Hindlimb muscle (tissue), 1 donor: ENCODE measurements around the gene SLC16A10. TPM values are rescaled to one million over a fixed set of nuclear protein-coding genes. Genes with fewer than 3 reads are reported as not detected.
"Not testable (repeated sequence)": the region's sequence is repeated elsewhere in the genome, so short reads cannot be mapped to it uniquely, and the experiment has no call there.

Experiments used
- DNase-seq: peaks from one replicate; pipeline ENCODE4 v3.0.0-alpha.2; 2013
- polyA plus RNA-seq: library from polyadenylated mRNA; unstranded; fragments of 120-200 nt; gene quantifications from one replicate; pipeline ENCODE4 v1.2.1, GENCODE V29; 2013; ENCODE audit not compliant: insufficient read length

Gene SLC16A10
- polyA plus RNA-seq, 1 donor, result 7.6 TPM

- not testable (repeated sequence) for DNase-seq
These were observed 102.4 kb downstream of the SLC16A10 start for GRCh38 chr6:111189666-111190210.

- DNase-seq, result no peak
These were observed 103.3 kb downstream of the SLC16A10 start for GRCh38 chr6:111190637-111191036.

DNA sequence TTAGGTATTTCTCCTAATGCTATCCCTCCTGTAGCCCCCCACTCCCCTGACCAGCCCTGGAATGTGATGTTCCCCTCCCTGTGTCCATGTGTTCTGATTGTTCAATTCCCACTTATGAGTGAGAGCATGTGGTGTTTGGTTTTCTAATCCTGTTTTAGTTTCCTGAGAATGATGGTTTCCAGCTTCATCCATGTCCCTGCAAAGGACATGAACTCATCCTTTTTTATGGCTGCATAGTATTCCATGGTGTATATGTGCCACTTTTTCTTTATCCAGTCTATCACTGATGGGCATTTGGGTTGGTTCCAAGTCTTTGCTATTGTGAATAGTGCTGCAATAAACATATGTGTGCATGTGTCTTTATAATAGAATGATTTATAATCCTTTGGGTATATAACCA is 103.8 kb downstream of the SLC16A10 start:
- DNase-seq, result not testable (repeated sequence)

- DNase-seq, result no peak
These were observed 105.7 kb downstream of the SLC16A10 start for GRCh38 chr6:111192911-111193555.

DNA sequence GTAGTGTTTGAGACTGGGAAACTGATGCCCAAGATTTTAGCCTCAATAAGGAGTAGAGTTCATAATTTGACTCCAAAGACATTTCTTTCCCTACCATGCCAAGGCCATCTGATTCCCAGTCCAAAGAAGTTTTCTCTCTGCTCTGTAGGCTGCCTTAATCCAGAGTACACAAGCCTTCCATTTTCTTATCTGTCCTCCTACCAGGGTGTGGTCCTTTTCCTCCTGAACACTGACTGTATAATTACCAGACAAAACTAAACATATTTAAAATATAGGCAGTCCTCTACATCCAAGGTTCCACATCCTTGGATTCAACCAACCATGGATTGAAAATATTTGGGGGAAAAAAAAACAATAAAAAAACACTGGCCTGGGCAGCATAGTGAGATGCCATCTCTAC is 108.4 kb downstream of the SLC16A10 start:
- no peak for DNase-seq

GRCh38 chr6:111198841-111199240 is 111.5 kb downstream of the SLC16A10 start:
- no peak for DNase-seq

- no peak for DNase-seq
These were observed 112.6 kb downstream of the SLC16A10 start for GRCh38 chr6:111199935-111200334.

GRCh38 chr6:111200350-111201243 is 113.3 kb downstream of the SLC16A10 start:
- no peak for DNase-seq

GRCh38 chr6:111201244-111201554 is 113.9 kb downstream of the SLC16A10 start:
- DNase-seq, result no peak

DNA sequence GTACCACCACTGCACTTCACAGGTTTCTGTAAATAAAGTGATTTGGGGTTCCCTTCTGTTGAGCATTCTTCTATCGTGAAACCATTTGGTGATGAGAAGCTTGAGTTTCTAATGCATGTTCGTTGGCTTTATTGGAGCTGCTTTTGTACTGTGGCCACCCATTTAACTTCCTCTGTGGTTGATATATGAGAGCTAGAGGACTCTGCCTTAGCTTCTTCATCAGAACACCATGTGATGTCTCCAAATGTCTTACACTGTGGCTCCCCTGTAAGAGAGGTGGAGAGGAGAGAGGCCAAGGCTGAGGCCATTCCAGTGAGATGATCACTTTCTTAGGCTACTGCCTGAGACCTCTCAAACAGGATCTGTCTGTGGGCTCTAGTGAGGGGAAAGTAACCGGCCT is 114.5 kb downstream of the SLC16A10 start:
- DNase-seq, result no peak

- DNase-seq, result not testable (repeated sequence)
These were observed 116.2 kb downstream of the SLC16A10 start for GRCh38 chr6:111203539-111203938.

DNA sequence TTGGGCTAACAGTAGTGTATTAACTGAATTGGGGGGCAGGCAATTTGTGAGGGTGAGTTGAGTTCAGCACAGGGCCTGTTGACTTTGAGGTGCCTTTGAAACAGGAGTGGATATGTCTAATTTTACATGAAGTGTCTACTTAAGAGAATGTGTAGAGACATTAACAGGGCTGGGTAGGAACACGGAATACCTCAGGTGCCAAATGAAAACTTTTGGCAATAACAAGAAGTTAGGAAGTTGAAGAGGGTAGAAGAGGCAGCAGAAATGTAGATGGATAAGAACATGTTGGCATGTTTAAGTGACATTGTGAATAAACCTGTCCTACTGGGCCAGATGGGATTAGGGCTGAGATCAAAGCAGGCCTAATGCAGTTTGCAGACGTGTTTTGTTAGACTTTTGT is 117.0 kb downstream of the SLC16A10 start:
- no peak for DNase-seq

DNA sequence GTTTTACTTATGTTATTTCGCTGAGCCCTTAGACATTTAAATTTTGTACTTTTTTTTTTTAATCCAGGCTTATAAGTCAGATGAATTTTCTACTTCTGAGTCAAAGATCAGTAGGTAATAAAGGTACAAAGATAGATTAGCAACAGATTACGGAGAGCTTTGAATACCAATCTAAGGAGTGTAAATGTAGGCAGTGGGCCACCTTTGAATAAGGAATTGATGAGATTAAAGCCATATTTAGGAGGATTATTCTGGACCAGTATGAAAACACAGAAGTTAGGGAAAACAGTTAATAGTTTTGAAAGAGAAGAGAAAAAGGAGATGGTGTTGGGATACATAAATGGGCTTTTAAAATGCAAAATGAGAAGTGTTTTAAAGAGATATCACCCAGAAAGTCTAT is 117.6 kb downstream of the SLC16A10 start:
- no peak for DNase-seq

DNA sequence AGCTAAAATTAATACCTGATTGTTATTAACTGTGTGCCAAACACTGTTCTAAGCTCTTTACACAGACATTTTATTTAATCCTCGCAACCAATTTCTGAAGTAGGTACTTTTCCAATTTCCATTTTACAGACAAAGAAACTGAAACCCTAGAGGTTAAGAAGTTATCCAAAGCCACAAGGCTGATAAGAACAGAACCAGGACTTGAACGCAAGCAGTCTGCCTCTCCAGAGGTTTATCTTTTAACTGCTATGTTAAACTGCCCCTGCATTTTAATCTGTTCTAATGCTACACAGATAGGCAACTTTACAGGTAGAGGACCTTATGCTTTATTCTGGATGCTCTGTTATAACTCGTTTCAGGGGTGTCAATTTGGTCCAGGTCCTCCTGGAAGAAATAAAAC is 118.2 kb downstream of the SLC16A10 start:
- no peak for DNase-seq

DNA sequence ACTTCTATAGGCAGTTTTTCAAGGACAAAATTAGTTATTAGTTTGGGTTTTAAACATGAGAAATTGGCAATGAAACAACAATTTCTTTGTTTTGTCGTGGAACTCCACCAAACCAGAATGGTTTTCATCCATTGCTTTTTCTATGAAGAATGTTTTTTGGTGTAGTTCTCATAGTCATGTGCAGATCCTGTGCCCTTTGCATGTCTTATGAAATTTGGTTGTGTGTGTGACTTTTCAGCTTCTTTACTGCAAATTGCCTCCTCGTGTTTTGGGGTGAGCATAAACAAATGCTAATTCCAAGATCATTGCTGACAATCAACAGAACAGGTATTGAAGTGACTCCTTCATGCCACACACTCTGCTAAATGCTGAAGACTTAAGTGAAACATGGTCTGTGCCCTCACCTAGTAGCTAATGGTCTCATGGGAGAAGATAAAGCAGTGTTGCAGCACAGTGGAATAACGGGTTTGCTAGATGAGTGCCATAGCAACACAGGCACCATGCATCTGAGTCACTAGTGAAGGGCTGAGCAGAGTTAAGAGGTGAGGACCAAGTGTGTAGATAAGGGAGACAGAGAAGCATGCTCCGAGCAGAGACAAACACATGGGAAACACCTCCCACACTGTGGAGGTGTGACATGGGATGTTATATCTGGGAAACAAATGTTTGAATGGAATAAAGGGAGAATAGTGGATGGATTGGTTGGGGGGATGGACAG is 120.0 kb downstream of the SLC16A10 start:
- DNase-seq, result no peak

DNA sequence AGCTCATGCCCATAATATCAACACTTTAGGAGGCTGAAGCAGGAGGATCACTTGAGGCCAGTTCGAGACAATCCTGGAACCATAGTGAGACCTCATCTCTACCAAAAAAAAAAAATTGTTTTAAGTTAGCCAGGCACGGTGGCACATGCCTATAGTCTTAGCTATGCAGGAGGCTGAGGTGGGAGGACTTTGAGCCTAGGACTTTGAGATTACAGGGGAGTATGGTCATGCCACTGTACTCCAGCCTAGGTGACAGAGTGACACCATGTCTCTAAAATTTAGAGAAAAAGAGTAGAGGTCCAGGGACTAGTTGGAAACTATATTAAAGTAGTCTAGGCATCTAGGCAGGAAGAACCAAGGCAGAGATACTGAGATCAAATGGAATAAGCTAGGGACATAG is 121.6 kb downstream of the SLC16A10 start:
- DNase-seq, result no peak

DNA sequence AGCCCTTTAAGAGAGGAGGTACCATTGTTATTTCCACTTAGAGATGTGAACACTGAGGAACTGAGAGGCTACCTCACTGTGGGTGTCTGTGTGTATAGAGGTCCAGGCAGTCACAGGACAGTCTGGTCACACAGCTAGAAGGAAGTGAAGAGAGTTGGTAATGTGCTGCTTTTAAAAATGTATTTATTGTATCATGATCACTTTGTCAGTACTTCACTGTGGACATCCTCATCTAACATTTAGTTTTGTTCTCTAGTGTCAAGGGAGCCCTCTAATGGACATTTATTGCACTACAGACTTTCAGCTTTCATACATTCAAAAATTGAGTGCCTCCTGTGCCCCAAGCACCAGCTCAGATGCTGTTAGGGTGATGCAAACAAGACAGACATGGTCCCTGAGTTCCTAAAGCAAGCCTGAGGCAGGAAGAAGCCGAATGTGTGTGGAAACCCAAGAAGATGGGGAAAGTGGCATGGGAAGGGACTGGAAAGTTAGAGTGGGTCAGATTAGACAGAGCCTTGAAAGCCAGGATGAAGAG is 123.0 kb downstream of the SLC16A10 start:
- DNase-seq, result peak; percentile 52

GRCh38 chr6:111211411-111212030 is 124.2 kb downstream of the SLC16A10 start:
- no peak for DNase-seq

DNA sequence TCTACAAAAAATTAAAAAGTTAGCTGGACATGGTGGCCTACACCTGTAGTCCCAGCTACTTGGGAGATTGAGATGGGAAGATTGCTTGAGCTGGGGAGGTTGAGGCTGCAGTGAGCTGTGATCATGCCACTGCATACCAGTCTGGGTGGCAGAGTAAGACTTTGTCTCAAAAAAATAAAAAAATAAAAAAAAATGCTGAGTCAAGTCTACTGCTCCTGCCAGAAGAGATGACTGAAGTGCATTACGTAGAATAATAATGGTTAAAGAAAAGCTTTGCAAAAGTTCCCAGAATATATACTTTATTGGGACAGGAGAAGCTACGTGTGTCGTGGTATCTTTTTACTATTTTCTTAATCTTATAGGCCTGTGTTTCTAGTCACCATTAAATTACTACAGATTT is 125.3 kb downstream of the SLC16A10 start:
- no peak for DNase-seq

GRCh38 chr6:111215131-111215530 is 127.8 kb downstream of the SLC16A10 start:
- DNase-seq, result no peak

- no peak for DNase-seq
These were observed 132.5 kb downstream of the SLC16A10 start for GRCh38 chr6:111219785-111220184.

DNA sequence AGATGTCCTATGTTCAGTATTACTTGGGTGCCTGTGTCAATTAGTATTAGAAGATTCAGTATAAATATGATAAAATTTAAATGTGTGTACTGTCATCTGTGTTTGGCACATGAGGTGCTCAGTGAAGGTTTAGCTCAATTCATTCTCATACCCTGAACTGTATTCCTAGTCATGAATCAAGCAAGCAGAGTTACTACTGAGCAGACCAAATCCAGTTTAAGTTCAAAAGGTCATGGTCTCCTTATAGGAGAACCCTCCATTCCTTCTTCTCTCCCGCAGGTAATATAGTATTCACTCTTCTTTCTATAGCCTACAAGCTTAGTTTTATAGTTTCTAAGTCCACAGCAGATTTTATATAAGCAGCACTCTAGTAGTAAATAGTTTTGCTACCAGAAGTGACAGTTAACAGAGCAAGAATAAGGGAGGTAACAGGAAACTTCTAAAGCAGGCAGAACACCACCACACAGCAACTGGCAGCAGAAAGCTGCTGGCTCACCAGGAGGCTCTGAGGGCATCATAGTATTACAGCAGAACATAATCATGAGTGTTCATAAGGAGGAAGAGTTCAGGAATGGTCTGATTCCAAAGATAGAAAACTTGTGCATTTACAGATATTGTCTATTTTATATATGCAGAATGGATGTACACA is 133.2 kb downstream of the SLC16A10 start:
- DNase-seq, result no peak
